ENCODE results near the gene ADGRD1. TPM values are rescaled to one million over a fixed set of nuclear protein-coding genes. Genes with fewer than 3 reads are reported as not detected.

Gene ADGRD1
- total RNA-seq, 2 experiments from 2014 or later, result 0.05 TPM; not detected in 1

GRCh38 chr12:131137009-131137835, 183.5 kb downstream of the ADGRD1 start:
- Mint-ChIP-seq H3K27ac (no peak overlapping the region), H3K27me3 (no peaks in the 10 kb centered on the region), H3K4me1 (no peaks in the 10 kb centered on the region), H3K36me3 (ENCODE audit: low read depth) (no peaks in the 10 kb centered on the region), H3K4me3 (no peak overlapping the region), H3K9me3 (no peaks in the 10 kb centered on the region)
- DNase-seq, result no peak
- ChIA-PET CTCF (no interaction called here), POLR2A (no interaction called here)

DNA sequence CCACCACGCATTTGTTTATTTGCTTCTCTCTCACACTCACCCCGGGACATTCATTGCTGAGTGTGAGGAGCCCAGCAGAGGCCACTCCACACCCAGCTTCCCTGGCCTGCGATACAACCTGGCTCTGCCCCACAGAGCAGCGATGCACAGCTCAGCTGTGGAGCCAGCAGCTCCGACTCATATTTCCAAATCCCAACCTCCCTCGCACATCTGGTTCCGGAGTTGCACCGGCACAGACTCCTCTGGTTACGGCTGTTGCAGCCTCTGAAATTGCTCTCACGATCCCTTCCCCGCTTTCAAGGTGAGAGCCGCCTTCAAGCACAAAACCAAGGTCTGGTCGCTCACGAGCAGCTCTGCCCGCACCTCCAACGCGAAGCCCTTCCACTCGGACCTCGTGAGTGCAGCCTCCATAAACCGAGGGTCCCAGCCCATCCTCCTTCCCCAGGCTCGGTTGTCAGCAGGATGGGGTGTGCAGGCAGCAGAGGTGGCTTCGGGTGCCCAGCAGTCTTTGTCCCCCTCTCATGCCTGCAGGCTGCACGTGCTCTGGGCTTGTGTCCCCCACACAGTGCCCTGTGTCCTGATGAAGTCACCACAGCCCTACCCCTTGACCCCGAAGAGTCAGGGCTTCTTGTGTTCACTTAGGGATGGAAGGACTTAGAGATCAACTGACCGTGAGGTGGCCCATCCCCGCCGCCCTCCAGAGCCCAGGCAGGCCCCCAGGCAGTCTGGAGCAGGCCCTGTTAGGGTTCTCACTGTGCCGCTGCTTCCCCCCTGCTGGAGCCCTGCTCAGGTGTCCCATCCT, 184.3 kb downstream of the ADGRD1 start:
- no peak overlapping the region for H3K27ac Mint-ChIP-seq
- no peak for DNase-seq
- H3K4me3 Mint-ChIP-seq, result no peak overlapping the region
- H3K9me3 Mint-ChIP-seq, result no peaks in the 10 kb centered on the region
- H3K27me3 Mint-ChIP-seq, result no peaks in the 10 kb centered on the region
- ChIA-PET CTCF (no interaction called here), POLR2A (no interaction called here)
- no peaks in the 10 kb centered on the region for H3K36me3 Mint-ChIP-seq (ENCODE audit: low read depth)
- no peaks in the 10 kb centered on the region for H3K4me1 Mint-ChIP-seq

GRCh38 chr12:131138638-131139362, 185.1 kb downstream of the ADGRD1 start:
- no peaks in the 10 kb centered on the region for H3K27me3 Mint-ChIP-seq
- ChIA-PET CTCF (no interaction called here), POLR2A (no interaction called here)
- H3K9me3 Mint-ChIP-seq, result no peaks in the 10 kb centered on the region
- DNase-seq, result no peak
- H3K4me3 Mint-ChIP-seq, result no peak overlapping the region
- H3K36me3 Mint-ChIP-seq (ENCODE audit: low read depth), result no peaks in the 10 kb centered on the region
- no peak overlapping the region for H3K27ac Mint-ChIP-seq
- no peaks in the 10 kb centered on the region for H3K4me1 Mint-ChIP-seq

DNA sequence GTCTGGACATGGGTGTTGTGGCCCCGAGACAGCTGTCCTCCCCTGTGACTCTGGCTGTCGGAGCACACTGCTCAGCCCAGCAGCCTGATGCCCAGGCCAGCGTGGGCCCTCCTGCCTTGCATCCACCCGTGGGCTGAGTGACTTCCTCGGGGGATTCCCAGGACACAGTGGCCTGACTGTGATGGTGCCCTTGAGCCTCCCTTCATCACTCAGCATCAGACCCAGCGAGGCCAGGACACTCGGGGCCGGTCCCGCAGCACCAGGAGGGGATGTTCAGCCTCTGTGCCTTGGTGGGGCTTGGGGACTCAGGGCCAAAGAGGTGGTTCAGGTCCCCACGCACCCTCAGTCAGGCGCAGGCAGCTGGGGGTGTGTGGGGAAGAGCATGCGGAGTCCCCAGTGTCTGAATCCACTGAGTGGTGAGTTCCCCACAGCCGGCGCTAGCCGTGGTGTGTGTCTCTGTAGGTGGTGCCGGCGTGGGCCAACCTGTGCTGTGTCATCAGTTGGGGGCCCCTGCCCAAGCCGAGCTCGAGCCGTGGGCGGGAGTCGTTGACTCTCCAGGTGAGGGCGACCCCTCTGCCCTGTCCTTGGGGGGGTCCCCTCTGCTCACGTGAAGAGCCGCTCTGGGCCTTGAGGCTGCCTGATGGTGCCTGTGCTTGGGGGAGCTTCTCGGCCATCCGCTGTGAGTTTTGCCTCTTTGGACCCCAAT, 185.8 kb downstream of the ADGRD1 start:
- ChIA-PET POLR2A (no interaction called here), CTCF (no interaction called here)

GRCh38 chr12:131140069-131140435, 186.3 kb downstream of the ADGRD1 start:
- Mint-ChIP-seq H3K4me1 (no peaks in the 10 kb centered on the region), H3K36me3 (ENCODE audit: low read depth) (no peaks in the 10 kb centered on the region), H3K9me3 (no peaks in the 10 kb centered on the region), H3K27ac (no peak overlapping the region), H3K27me3 (no peaks in the 10 kb centered on the region), H3K4me3 (no peak overlapping the region)
- ChIA-PET CTCF (no interaction called here), POLR2A (no interaction called here)
- no peak for DNase-seq

More for the DNA sequence above, 185.8 kb downstream of the ADGRD1 start:
- H3K4me3 Mint-ChIP-seq, result no peak overlapping the region
- no peak overlapping the region for H3K27ac Mint-ChIP-seq
- no peak for DNase-seq
- H3K4me1 Mint-ChIP-seq, result no peaks in the 10 kb centered on the region
- H3K9me3 Mint-ChIP-seq, result no peaks in the 10 kb centered on the region
- no peaks in the 10 kb centered on the region for H3K36me3 Mint-ChIP-seq (ENCODE audit: low read depth)
- H3K27me3 Mint-ChIP-seq, result no peaks in the 10 kb centered on the region

DNA sequence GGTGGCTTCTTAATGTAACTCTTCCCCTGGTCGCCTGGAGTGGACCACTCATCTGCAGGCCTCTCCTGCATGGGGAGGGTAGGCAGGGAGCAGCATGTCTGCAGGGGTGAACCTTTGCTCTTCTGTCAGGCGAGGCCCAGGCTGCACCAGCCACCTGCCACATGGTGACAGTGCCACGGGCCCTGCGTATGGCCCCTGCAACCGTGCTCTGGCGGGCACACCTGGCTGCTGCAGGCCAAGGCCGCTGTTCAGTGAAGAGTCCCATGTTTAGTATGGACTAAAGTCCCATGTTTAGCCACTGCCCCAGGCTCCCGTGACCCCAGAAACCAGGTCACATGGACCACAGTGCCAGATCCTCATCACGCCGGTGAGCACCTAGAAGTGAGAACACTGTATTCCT, 187.0 kb downstream of the ADGRD1 start:
- no peak overlapping the region for H3K27ac Mint-ChIP-seq
- H3K9me3 Mint-ChIP-seq, result no peaks in the 10 kb centered on the region
- CTCF ChIA-PET, result no interaction called here
- POLR2A ChIA-PET, result no interaction called here
- H3K36me3 Mint-ChIP-seq (ENCODE audit: low read depth), result no peaks in the 10 kb centered on the region
- H3K4me1 Mint-ChIP-seq, result no peaks in the 10 kb centered on the region
- no peaks in the 10 kb centered on the region for H3K27me3 Mint-ChIP-seq
- no peak overlapping the region for H3K4me3 Mint-ChIP-seq
- no peak for DNase-seq

DNA sequence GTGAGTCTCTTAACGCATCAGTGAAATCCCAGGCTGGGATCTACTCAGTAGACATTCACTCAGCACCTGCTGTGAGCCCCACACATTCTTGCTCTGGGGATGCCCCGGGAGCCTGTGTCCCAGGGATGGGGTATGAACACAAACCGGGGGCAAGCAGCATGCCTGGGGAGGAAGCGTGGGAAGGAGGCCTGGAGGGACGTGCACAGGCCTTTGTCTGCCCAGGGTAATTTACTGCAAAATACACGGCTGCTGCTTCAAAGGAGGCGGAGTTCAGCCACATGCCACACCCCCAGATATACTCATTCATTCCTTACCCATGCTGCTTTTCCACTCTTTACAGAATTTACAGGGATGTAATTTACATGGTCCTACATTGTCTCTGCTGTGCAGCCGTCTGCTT, 187.8 kb downstream of the ADGRD1 start:
- no peaks in the 10 kb centered on the region for H3K36me3 Mint-ChIP-seq (ENCODE audit: low read depth)
- H3K4me3 Mint-ChIP-seq, result no peak overlapping the region
- CTCF ChIA-PET, result no interaction called here
- H3K9me3 Mint-ChIP-seq, result no peaks in the 10 kb centered on the region
- DNase-seq, result no peak
- H3K4me1 Mint-ChIP-seq, result no peaks in the 10 kb centered on the region
- H3K27me3 Mint-ChIP-seq, result peaks cover 1% of the 10 kb centered on the region
- H3K27ac Mint-ChIP-seq, result no peak overlapping the region
- POLR2A ChIA-PET, result no interaction called here

DNA sequence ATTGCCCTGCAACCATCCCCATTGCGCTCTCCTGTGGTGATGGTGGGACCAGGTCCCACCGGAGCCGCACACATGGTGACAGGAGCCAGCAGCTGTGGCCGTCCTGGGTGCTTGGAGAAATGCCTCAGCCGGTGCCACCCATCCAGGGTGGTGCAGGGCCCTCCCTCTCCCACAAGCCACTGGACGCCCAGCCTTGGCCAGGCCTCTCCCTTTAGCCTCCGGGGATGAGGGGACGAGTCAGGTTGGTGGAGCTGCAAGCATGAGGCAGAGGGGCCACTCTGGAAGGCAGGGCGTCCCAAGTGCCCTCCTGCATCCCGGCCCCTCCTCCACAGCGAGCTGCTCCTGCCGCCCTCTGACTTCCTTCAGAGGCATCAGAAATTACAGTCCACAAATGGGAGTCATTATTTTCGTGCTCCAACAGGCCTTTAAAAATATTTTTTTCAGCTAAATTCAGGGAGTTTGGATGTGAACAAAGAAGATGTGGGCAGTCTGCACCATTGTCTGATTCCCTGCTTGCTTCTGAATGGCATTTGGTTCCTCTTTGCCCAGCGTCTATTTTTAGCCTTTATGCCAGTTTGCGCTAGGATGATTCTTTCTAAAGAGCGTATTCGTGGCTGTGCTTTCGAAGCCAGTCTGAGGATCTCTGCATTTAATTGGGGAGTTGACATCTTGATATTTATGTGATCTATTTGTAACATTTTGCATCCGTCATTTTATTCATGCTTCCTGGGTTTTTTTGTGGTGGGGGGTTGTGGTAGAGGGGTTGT, 189.4 kb downstream of the ADGRD1 start:
- Mint-ChIP-seq H3K36me3 (ENCODE audit: low read depth) (no peaks in the 10 kb centered on the region), H3K4me1 (no peaks in the 10 kb centered on the region), H3K9me3 (no peaks in the 10 kb centered on the region), H3K4me3 (no peak overlapping the region), H3K27me3 (peaks cover 6% of the 10 kb centered on the region), H3K27ac (no peak overlapping the region)
- CTCF ChIA-PET, result no interaction called here
- DNase-seq, result no peak
- POLR2A ChIA-PET, result no interaction called here

GRCh38 chr12:131146173-131146675, 192.5 kb downstream of the ADGRD1 start:
- H3K27me3 Mint-ChIP-seq, result peaks cover 17% of the 10 kb centered on the region
- no peaks in the 10 kb centered on the region for H3K9me3 Mint-ChIP-seq
- ChIA-PET POLR2A (no interaction called here), CTCF (no interaction called here)
- H3K4me1 Mint-ChIP-seq, result no peaks in the 10 kb centered on the region
- H3K36me3 Mint-ChIP-seq (ENCODE audit: low read depth), result no peaks in the 10 kb centered on the region
- DNase-seq, result no peak
- H3K4me3 Mint-ChIP-seq, result no peak overlapping the region
- H3K27ac Mint-ChIP-seq, result no peak overlapping the region

GRCh38 chr12:131147293-131147692, 193.6 kb downstream of the ADGRD1 start:
- Mint-ChIP-seq H3K27ac (no peak overlapping the region), H3K27me3 (peaks cover 17% of the 10 kb centered on the region), H3K9me3 (no peaks in the 10 kb centered on the region), H3K4me3 (no peak overlapping the region), H3K36me3 (ENCODE audit: low read depth) (no peaks in the 10 kb centered on the region), H3K4me1 (no peaks in the 10 kb centered on the region)
- no peak for DNase-seq
- CTCF ChIA-PET, result no interaction called here
- POLR2A ChIA-PET, result no interaction called here

GRCh38 chr12:131147894-131148293, 194.2 kb downstream of the ADGRD1 start:
- POLR2A ChIA-PET, result no interaction called here
- CTCF ChIA-PET, result no interaction called here
- no peak overlapping the region for H3K4me3 Mint-ChIP-seq
- no peaks in the 10 kb centered on the region for H3K9me3 Mint-ChIP-seq
- no peaks in the 10 kb centered on the region for H3K36me3 Mint-ChIP-seq (ENCODE audit: low read depth)
- peaks cover 17% of the 10 kb centered on the region for H3K27me3 Mint-ChIP-seq
- DNase-seq, result no peak
- H3K4me1 Mint-ChIP-seq, result no peaks in the 10 kb centered on the region
- H3K27ac Mint-ChIP-seq, result no peak overlapping the region

- CTCF ChIA-PET, result interaction anchor here (1.5 kb wide), 1 partner anchor 19 kb away, joined by 3 read pairs; no protein-coding TSS in a partner anchor
- Mint-ChIP-seq H3K4me3 (no peak overlapping the region), H3K27me3 (peaks cover 15% of the 10 kb centered on the region), H3K4me1 (no peaks in the 10 kb centered on the region), H3K27ac (no peak overlapping the region), H3K9me3 (no peaks in the 10 kb centered on the region), H3K36me3 (ENCODE audit: low read depth) (no peaks in the 10 kb centered on the region)
- DNase-seq, result no peak
- POLR2A ChIA-PET, result no interaction called here
Observed at GRCh38 chr12:131151558-131152345, 198.0 kb downstream of the ADGRD1 start.

Data from activated CD4-positive, alpha-beta T cell treated with anti-CD3 and anti-CD28 coated beads, Interleukin-2, amount 10 ng/mL, durations not matched to agents 7 days and 5 days (primary cell).